ENCODE measurements around the gene CDC5L. TPM values are rescaled to one million over a fixed set of nuclear protein-coding genes. Genes with fewer than 3 reads are reported as not detected.

Gene CDC5L
- total RNA-seq, 1 donor from 2014 or later = 27.3 TPM

GRCh38 chr6:44498436-44498835 lies 110.9 kb downstream of the CDC5L start:
- no peak for DNase-seq (ENCODE audit: low read depth)

DNA sequence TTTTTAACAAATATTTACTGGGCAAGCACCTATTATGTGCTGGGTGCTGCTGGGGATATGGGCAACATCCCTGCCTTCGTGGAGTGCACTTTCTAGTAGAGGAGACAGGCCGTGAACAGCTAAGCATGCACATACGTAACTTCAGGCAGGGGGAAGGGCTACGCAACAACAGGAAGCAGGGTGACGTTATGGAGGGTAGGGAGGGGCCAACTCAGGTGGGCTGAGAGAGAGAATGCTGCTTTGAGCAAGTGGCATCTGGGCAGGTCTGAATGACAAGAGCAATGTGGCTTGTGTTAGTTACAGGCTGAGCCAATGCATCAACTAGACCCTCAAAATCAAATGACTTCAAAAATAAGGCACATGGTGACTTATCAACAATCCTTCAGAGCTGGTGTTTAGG lies 112.1 kb downstream of the CDC5L start:
- no peak for DNase-seq (ENCODE audit: low read depth)

Other genes with a start within 250 kb of the CDC5L start
- gene CAPN11, start 228.9 kb upstream of the CDC5L start, total RNA-seq = not detected in 2 replicates
- gene MYMX, start 170.8 kb upstream of the CDC5L start, total RNA-seq = not detected in 2 replicates
- gene SLC29A1, start 164.1 kb upstream of the CDC5L start, total RNA-seq = 15.1 and 15.3 TPM in 2 replicates
- 759 and 823 TPM in 2 replicates for gene HSP90AB1, start 140.6 kb upstream of the CDC5L start, total RNA-seq
- 64.3 and 103 TPM in 2 replicates for gene SLC35B2, start 130.2 kb upstream of the CDC5L start, total RNA-seq
- gene NFKBIE, start 122.2 kb upstream of the CDC5L start, total RNA-seq = 17.6 and 28.1 TPM in 2 replicates
- gene TMEM151B, start 117.3 kb upstream of the CDC5L start, total RNA-seq = not detected in 2 replicates
- gene AARS2, start 74.4 kb upstream of the CDC5L start, total RNA-seq = 8.2 and 15.5 TPM in 2 replicates
- gene SPATS1, start 45.1 kb upstream of the CDC5L start, total RNA-seq = not detected in 2 replicates

Data from renal cortical epithelial cell (primary cell).